ENCODE data around the gene NCS1.

Gene NCS1

GRCh38 chr9:130235558-130236435, 63.6 kb downstream of the NCS1 start (continued):
- TF ChIP-seq GFI1B (tag by site-specific recombination; IDR thresholded peaks at IDR 0.05) (no peak), GLI2 (tag by site-specific recombination; IDR thresholded peaks at IDR 0.05; ENCODE audit: borderline replicate concordance, low read depth) (no peak), CTCF (tag by site-specific recombination; IDR thresholded peaks at IDR 0.05) (peak; percentile 87), ZFP3 (tag by site-specific recombination; IDR thresholded peaks at IDR 0.05; ENCODE audit: low read depth) (no peak), ZNF394 (tag by site-specific recombination; IDR thresholded peaks at IDR 0.05; ENCODE audit: borderline replicate concordance) (0 out of 2 replicates have a peak, but pooled peaks have one; percentile 13), SP2 (tag by site-specific recombination; IDR thresholded peaks at IDR 0.05) (no peak), ZNF561 (tag by site-specific recombination; IDR thresholded peaks at IDR 0.05; ENCODE audit: borderline replicate concordance) (peak; percentile 34; the same call in 1 of the 2 replicates), ZNF132 (tag by site-specific recombination; IDR thresholded peaks at IDR 0.05; ENCODE audit: borderline replicate concordance) (no peak), ZNF174 (tag by site-specific recombination; IDR thresholded peaks at IDR 0.05) (no peak), ZNF596 (tag by site-specific recombination; IDR thresholded peaks at IDR 0.05) (no peak), ZNF555 (tag by site-specific recombination; conservative IDR thresholded peaks at IDR 0.05) (no peak), ZNF639 (tag by site-specific recombination; IDR thresholded peaks at IDR 0.05) (no peak), KLF9 (tag by site-specific recombination; IDR thresholded peaks at IDR 0.05; ENCODE audit: low read depth) (no peak), SALL2 (tag by site-specific recombination; IDR thresholded peaks at IDR 0.05; ENCODE audit: borderline replicate concordance) (no peak), ZNF701 (tag by site-specific recombination; IDR thresholded peaks at IDR 0.05) (no peak), ZNF280D (tag by site-specific recombination; IDR thresholded peaks at IDR 0.05) (no peak), ZNF274 (IDR thresholded peaks at IDR 0.05; ENCODE audit: low read length) (no peak), ZNF274 (tag by site-specific recombination; IDR thresholded peaks at IDR 0.05; ENCODE audit: borderline replicate concordance) (no peak), ZNF202 (tag by site-specific recombination; IDR thresholded peaks at IDR 0.05; ENCODE audit: borderline replicate concordance) (no peak), ZNF501 (tag by site-specific recombination; IDR thresholded peaks at IDR 0.05) (no peak), ZNF16 (tag by site-specific recombination; IDR thresholded peaks at IDR 0.05; ENCODE audit: low read depth) (no peak), BCL6B (tag by site-specific recombination; IDR thresholded peaks at IDR 0.05) (no peak), ZFP69B (tag by site-specific recombination; IDR thresholded peaks at IDR 0.05) (no peak), TCF7L2 (IDR thresholded peaks at IDR 0.05; ENCODE audit: borderline replicate concordance, low read depth, low read length) (no peak), ZBTB11 (tag by site-specific recombination; conservative IDR thresholded peaks at IDR 0.05; ENCODE audit: low read depth) (no peak), ZNF341 (tag by site-specific recombination; IDR thresholded peaks at IDR 0.05; ENCODE audit: low read depth) (peak; percentile 20; the same call in 1 of the 2 replicates), HOXD13 (CRISPR knock-in tag; IDR thresholded peaks at IDR 0.05; ENCODE audit: borderline replicate concordance) (no peak)
